ENCODE results near the gene FAM13A. TPM values are rescaled to one million over a fixed set of nuclear protein-coding genes. Genes with fewer than 3 reads are reported as not detected.

The FAM13A gene
- total RNA-seq, 2 experiments from 2014 or later: 5.0 to 5.1 TPM

DNA sequence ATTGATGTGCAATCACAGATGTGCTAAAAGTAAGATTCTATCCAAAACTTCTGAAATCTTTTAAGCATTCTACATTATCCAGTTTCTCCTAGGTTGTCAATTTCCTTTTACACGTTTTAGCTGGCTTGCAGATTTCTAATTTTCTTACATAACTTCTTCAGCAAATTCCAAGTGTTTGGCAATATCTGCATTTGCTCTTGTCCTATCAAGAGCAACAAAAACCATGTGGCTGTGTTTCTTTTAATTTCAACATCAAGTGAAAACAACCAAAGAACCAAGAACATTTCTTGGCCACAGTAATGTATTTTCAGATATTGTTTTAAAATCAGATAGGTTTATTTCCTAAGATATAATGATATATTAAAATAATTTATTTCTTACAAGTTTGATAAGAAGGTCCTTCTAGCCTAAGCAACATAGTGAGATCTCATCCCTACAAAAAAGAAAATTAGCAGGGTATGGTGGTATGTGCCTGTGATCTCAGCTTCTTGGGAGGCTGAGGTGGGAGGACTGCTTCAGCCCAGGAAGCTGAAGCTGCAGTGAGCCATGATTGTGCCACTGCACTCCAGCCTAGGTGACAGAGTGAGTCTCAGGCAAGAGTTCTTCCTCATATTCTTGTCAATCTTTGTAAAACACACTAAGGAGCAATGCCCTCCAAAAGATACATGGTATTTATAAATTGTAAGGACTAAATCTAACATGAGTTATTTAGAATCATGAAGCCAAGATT is 228.0 kb downstream of the FAM13A start:
- ChIA-PET POLR2A (no interaction called here), CTCF (interaction anchor here (0.6 to 0.9 kb wide), 2 partner anchors 195 to 232 kb away, joined by 3 read pairs; no protein-coding TSS in a partner anchor)
- Mint-ChIP-seq H3K27me3 (peaks cover 2% of the 10 kb centered on the region), H3K27ac (no peak overlapping the region), H3K36me3 (ENCODE audit: low read depth) (no peaks in the 10 kb centered on the region), H3K4me1 (peaks cover 3% of the 10 kb centered on the region), H3K4me3 (no peak overlapping the region), H3K9me3 (ENCODE audit: low read depth) (no peaks in the 10 kb centered on the region)
- DNase-seq (no peak), ATAC-seq (no peak)
- intact Hi-C loops (cut with DNase I, micrococcal nuclease): no loop called here

DNA sequence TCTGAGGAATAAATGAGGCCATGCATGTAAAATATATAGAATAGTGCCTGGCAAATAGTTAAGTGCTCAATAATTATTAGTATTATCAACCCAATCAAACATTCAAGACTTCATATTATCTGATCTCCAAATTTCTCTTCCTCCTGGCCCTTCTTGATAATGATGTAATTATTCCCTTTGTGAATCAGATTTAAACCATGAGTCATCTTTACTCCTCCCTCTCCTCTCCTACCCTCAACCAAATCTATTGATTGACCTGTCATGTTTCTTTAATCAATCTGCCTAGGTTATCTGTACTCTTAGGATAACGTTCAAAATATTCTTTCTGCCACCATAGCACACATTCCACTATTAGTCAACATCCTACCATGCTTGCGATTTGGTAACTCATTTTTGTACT is 229.5 kb downstream of the FAM13A start:
- Mint-ChIP-seq H3K27ac (no peak overlapping the region), H3K4me1 (peaks cover 15% of the 10 kb centered on the region), H3K4me3 (no peak overlapping the region), H3K36me3 (ENCODE audit: low read depth) (no peaks in the 10 kb centered on the region), H3K9me3 (ENCODE audit: low read depth) (no peaks in the 10 kb centered on the region), H3K27me3 (peaks cover 2% of the 10 kb centered on the region)
- ChIA-PET POLR2A (no interaction called here), CTCF (interaction anchor here (0.7 kb wide), 1 partner anchor 315 kb away, joined by 3 read pairs; no protein-coding TSS in a partner anchor)
- intact Hi-C loops (cut with DNase I, micrococcal nuclease): no loop called here
- DNase-seq (no peak), ATAC-seq (no peak)

DNA sequence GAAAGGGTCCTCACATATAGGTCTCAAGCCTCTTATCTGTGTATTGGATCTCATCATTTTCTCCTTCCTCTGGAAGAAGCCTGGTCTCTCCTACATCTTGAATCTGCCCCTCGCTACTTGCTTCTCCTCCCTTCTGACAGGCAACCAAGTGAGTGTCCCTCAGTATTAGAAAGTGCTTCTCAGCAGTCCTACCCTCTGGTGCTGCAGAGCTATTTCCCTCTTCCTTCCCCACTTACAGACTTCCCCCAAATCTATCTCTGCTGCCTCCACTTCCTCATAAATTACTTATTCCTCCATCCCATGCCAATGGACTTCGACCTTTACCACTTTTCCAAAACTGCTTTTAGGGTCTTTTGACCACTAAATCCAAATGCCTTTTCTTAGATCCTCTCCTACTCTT is 230.2 kb downstream of the FAM13A start:
- H3K27me3 Mint-ChIP-seq: peaks cover 2% of the 10 kb centered on the region

DNA sequence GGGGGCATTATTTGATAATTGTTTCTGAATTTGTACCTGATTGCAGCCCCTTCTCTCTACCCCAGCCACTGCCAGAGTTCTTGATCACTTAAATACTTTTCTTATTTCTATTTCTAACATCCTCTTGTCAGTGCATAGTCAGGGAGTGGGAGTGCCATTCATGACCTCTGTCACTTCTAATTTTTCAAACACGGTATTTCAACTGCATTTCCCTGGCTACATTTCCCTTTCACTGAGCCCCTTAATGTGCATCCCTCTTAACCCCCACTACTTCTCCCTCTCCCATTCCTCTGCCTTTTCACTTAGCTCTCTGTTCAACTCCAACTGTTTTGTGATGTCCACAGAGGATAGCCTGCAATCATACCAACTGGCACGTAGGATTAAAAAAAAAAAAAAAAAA is 231.1 kb downstream of the FAM13A start:
- H3K27ac Mint-ChIP-seq: no peak overlapping the region
- ChIA-PET CTCF (no interaction called here), POLR2A (no interaction called here)
- peaks cover 21% of the 10 kb centered on the region for H3K4me1 Mint-ChIP-seq
- H3K4me3 Mint-ChIP-seq: no peak overlapping the region
- no peaks in the 10 kb centered on the region for H3K36me3 Mint-ChIP-seq (ENCODE audit: low read depth)
- ATAC-seq (no peak), DNase-seq (no peak)
- H3K9me3 Mint-ChIP-seq (ENCODE audit: low read depth): no peaks in the 10 kb centered on the region
- intact Hi-C loops (cut with DNase I, micrococcal nuclease): no loop called here
- peaks cover 2% of the 10 kb centered on the region for H3K27me3 Mint-ChIP-seq

More for the DNA sequence above, 230.2 kb downstream of the FAM13A start:
- DNase-seq (no peak), ATAC-seq (no peak)
- Mint-ChIP-seq H3K9me3 (ENCODE audit: low read depth) (no peaks in the 10 kb centered on the region), H3K4me1 (peaks cover 19% of the 10 kb centered on the region), H3K4me3 (no peak overlapping the region), H3K36me3 (ENCODE audit: low read depth) (no peaks in the 10 kb centered on the region), H3K27ac (no peak overlapping the region)
- POLR2A ChIA-PET: no interaction called here
- CTCF ChIA-PET: no interaction called here
- intact Hi-C loops (cut with DNase I, micrococcal nuclease): no loop called here

DNA sequence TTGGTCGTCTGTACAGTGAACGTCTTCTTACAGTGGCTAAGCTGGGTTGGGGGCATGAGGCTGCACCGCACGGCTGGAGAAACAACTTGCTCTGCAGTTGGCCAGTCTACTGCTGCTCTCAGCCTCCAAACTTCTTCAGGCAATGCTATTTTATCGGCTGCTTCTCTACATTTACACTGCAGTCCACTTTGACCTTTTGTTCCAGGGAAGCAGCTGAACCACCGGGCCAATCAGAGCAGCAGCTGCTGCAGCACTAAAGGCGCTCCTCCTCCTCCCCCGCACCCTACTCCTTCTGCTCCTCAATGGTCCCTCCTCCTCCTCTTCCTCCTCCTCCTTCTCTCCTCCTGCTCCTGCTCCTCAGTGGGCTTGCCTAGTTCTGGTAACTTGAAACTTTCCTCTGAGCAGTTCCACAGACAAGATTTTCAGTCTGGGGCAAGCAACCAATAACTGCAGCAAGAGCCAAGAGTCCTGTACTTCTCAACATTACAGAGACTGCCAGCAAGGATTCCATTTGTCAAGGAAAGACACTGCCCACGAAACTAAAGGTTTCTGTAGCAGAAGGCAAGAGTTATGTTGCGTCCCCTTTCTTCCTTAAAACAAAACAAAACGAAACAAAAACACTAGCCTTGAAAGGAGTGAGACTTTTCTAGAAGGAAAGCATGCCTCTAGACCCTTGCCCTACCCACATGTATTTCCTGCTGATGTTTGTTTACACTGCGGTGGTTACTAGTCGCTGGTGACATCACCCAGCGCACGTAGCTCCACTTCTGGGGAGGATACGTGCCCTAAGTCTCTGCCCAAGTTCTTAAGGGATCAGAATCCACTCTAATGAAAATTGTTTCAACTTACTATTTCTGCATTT is 233.7 kb downstream of the FAM13A start:
- Mint-ChIP-seq H3K27ac (peak overlapping the region; percentile 88), H3K4me3 (peak overlapping the region; percentile 77), H3K4me1 (peaks cover 38% of the 10 kb centered on the region), H3K9me3 (ENCODE audit: low read depth) (no peaks in the 10 kb centered on the region), H3K27me3 (no peaks in the 10 kb centered on the region), H3K36me3 (ENCODE audit: low read depth) (no peaks in the 10 kb centered on the region)
- peak; percentile 83 for DNase-seq
- intact Hi-C loops (cut with DNase I, micrococcal nuclease): loop anchor here (1.0 to 5.0 kb wide), 7 partner anchors 19 to 538 kb away; partner anchors contain the start of genes TIGD2 (in 2 of the 2), HERC3 (in 1 of the 2), HERC5 (in 1 of the 2) and PPM1K (in 1 of the 2)
- ATAC-seq: peak; percentile 96
- CTCF ChIA-PET: interaction anchor here (0.6 to 1.5 kb wide), 5 partner anchors 69 to 601 kb away, joined by 3 to 8 read pairs (median 4); partner anchors contain the start of gene HERC3
- POLR2A ChIA-PET: no interaction called here

DNA sequence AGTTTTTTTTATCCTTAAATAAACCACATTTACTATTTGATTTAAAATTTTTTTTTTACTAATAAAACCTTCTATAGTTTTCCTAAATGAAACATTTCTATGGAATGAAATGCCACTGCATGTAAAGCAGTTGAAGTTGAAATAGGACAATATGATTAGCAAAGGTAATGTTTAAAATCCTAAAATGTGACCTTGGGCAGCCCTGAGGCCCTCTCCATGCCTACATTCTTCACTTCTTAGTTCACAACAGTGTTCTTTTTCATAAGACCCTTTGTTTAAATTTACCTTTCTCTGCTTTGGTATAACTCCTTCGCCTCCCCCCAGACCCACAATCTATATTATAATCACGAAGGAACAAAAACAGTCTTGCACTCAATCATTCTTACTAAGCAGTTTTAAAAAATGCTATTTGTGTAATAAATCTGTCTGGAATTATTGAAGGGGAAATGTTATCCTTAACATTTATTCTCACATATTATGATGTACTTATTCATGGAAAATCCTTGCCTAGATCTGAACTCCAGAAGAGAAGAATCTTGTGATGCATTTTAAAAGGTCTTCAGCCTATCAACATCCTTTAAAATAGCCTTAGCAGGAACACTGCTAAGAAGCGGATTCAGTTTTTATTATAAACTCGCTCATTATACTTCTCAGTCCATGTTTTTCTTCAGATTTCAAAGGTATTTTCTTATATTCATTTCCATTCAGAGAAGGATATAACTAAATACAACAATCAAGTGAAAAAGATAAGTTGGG is 234.8 kb downstream of the FAM13A start:
- H3K9me3 Mint-ChIP-seq (ENCODE audit: low read depth): no peaks in the 10 kb centered on the region
- H3K36me3 Mint-ChIP-seq (ENCODE audit: low read depth): no peaks in the 10 kb centered on the region
- ATAC-seq: no peak
- CTCF ChIA-PET: interaction anchor here (4.9 kb wide), 1 partner anchor 200 kb away, joined by 106 read pairs; no protein-coding TSS in a partner anchor
- H3K27ac Mint-ChIP-seq: peak overlapping the region; percentile 52
- H3K27me3 Mint-ChIP-seq: no peaks in the 10 kb centered on the region
- POLR2A ChIA-PET: no interaction called here
- no peak for DNase-seq
- peaks cover 38% of the 10 kb centered on the region for H3K4me1 Mint-ChIP-seq
- peak overlapping the region; percentile 77 for H3K4me3 Mint-ChIP-seq
- intact Hi-C loops (cut with DNase I, micrococcal nuclease): loop anchor here in 1 of 2 experiments (2.0 to 5.0 kb wide), 5 partner anchors 140 to 537 kb away; partner anchors contain the start of genes HERC3, HERC5 and PPM1K

DNA sequence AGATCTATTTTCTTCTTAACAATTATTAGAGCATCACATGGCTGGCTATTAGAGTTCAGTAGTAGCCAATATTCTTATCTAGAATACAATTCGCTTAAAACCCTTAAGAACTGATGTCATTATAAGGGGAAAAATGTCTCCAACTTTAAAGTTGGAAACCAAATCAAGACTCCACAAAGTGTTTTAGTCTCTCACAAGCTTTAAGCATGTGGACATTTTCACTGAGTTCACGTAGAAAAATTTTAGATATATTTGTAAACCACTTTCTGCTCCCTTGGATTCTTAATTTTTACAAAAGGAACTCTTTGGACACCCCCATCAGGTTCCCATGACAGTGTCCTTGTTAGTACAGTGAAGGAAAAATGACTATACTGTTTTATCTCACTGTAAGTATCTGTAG is 235.5 kb downstream of the FAM13A start:
- intact Hi-C loops (cut with DNase I, micrococcal nuclease): loop anchor here in 1 of 2 experiments (5.0 kb wide), 2 partner anchors 141 to 439 kb away; no protein-coding TSS in a partner anchor
- ChIA-PET CTCF (interaction anchor here (0.7 to 4.9 kb wide), 2 partner anchors 200 to 282 kb away, joined by 4 to 106 read pairs; no protein-coding TSS in a partner anchor), POLR2A (no interaction called here)
- H3K9me3 Mint-ChIP-seq (ENCODE audit: low read depth): no peaks in the 10 kb centered on the region
- H3K27ac Mint-ChIP-seq: no peak overlapping the region
- H3K27me3 Mint-ChIP-seq: no peaks in the 10 kb centered on the region
- peaks cover 38% of the 10 kb centered on the region for H3K4me1 Mint-ChIP-seq
- no peak for ATAC-seq
- H3K36me3 Mint-ChIP-seq (ENCODE audit: low read depth): no peaks in the 10 kb centered on the region
- H3K4me3 Mint-ChIP-seq: no peak overlapping the region
- no peak for DNase-seq

DNA sequence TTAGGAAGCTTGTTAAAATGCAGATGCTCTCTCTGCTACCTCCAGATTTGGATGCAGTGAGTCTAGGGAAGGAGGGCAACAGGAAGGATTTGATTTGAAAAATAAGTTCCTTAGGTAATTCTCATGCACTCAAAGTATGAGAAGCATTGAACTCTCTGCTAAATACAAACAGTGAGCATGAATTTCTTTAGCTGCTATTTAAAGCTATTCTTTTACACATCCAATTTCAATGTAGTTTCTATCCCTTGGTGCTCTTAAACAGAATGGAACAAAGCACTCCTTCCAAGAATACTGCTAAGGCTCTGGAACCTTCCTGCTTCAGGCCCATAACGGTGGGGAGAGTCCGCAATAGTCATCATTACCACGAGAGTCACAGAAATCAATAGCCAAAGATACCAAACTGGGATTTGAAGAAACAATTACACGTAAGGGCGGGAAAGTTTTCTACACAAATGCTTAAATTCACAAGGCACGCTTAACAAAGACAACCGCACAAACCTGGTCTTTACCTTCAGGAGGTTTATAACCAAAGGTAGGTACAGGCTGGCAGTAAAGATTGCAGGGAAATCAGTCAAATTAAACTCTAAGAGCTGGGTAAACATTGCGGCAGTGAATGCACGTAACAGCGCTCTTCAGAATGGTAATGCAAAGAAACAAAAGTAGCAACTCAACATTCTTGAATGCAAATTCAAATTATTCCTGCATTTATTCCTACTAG is 236.1 kb downstream of the FAM13A start:
- Mint-ChIP-seq H3K27me3 (no peaks in the 10 kb centered on the region), H3K36me3 (ENCODE audit: low read depth) (no peaks in the 10 kb centered on the region), H3K9me3 (ENCODE audit: low read depth) (no peaks in the 10 kb centered on the region), H3K27ac (peak overlapping the region; percentile 20), H3K4me3 (no peak overlapping the region), H3K4me1 (peaks cover 38% of the 10 kb centered on the region)
- ChIA-PET CTCF (interaction anchor here (0.6 to 4.9 kb wide), 3 partner anchors 90 to 282 kb away, joined by 3 to 106 read pairs (median 4); no protein-coding TSS in a partner anchor), POLR2A (interaction anchor here (0.6 to 0.9 kb wide), 2 partner anchors 125 to 208 kb away, joined by 3 read pairs; no protein-coding TSS in a partner anchor)
- intact Hi-C loops (cut with DNase I, micrococcal nuclease): loop anchor here in 1 of 2 experiments (5.0 kb wide), 2 partner anchors 141 to 439 kb away; no protein-coding TSS in a partner anchor
- no peak for DNase-seq
- ATAC-seq: no peak

DNA sequence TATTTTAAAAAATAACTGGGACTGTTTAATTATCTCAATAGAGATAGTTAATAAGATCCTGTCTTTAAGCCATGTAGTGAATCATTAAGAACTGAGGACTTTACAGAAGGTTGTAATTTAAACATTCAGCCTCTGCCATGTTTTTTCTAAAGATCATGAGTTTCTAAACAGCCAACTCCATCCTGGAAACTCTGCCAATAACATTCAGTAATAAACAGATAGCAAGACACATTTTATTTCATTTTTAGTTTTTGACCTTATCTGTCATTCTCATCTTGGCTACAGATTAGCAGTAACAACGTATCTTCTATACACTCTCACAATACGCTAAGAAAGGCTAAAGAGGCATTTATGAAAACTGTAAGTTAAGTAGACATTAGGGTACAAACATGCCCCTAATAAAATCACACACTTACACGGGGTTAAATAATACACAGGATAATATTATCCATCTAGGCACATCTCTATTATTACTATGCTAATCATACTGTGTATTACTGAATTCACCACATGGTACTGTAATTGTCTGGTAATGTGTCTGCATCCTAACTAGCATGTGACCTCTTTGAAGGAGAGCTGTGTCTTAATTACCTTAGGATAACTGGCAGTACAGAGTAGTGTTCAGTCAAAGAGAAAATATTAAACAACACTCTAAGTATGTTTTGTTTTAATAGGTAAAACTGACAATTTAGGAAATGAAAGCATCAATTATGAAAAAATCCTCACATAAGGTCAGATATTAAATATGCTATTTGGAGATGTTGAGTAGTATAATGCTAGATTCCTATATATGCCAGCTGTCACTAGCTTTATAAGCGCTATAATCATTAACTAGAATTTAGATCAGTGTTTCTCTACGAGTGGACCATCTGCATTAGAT is 236.9 kb downstream of the FAM13A start:
- CTCF ChIA-PET: interaction anchor here (0.7 to 4.9 kb wide), 8 partner anchors 20 to 393 kb away, joined by 3 to 106 read pairs (median 3); no protein-coding TSS in a partner anchor

More for the DNA sequence above, 236.9 kb downstream of the FAM13A start:
- Mint-ChIP-seq H3K4me3 (no peak overlapping the region), H3K9me3 (ENCODE audit: low read depth) (no peaks in the 10 kb centered on the region), H3K27me3 (no peaks in the 10 kb centered on the region), H3K27ac (no peak overlapping the region), H3K36me3 (ENCODE audit: low read depth) (no peaks in the 10 kb centered on the region), H3K4me1 (peaks cover 38% of the 10 kb centered on the region)
- no peak for DNase-seq
- intact Hi-C loops (cut with DNase I, micrococcal nuclease): loop anchor here in 1 of 2 experiments (5.0 kb wide), 3 partner anchors 142 to 438 kb away; no protein-coding TSS in a partner anchor
- no peak for ATAC-seq
- POLR2A ChIA-PET: interaction anchor here (0.6 to 0.9 kb wide), 2 partner anchors 126 to 208 kb away, joined by 3 read pairs; no protein-coding TSS in a partner anchor

Data from activated CD4-positive, alpha-beta T cell treated with anti-CD3 and anti-CD28 coated beads for 36 hours (primary cell).